BJ (cell line): ENCODE data around the gene TRIM9. TPM values are rescaled to one million over a fixed set of nuclear protein-coding genes. Genes with fewer than 3 reads are reported as not detected.
"Not testable (repeated sequence)": the region's sequence is repeated elsewhere in the genome, so short reads cannot be mapped to it uniquely, and the experiment has no call there.

Experiments
- CTCF ChIA-PET: fragments of 350-600 bp; formaldehyde crosslinking; extraction: SDS; loops from one replicate; lab custom pipeline; 2021; ENCODE audit warnings: antibody characterized with exemption, inconsistent platforms; lab: Yijun Ruan, JAX
- POLR2A ChIA-PET: fragments of 300-600 bp; sonication (Branson Sonifier 250); formaldehyde crosslinking; extraction: SDS; loops from one replicate; lab custom pipeline; 2021; ENCODE audit warnings: antibody characterized with exemption; lab: Charles Lee
- DNase-seq: peaks from one replicate; pipeline ENCODE4 v3.0.0-alpha.2; 2011; ENCODE audit warnings: low read depth
- H3K27me3 ChIP-seq: 2 replicates; pipeline ENCODE4 v1.6.0; 2011; ENCODE audit warnings: low read length; ENCODE audit not compliant: control insufficient read depth, insufficient read depth
- H3K36me3 ChIP-seq: 2 replicates; pipeline ENCODE4 v1.5.1; 2011; ENCODE audit warnings: low read length; ENCODE audit not compliant: control insufficient read depth, insufficient read depth
- H3K4me3 ChIP-seq: 2 replicates; pipeline ENCODE4 v1.5.1; 2011; ENCODE audit warnings: low read depth, mild to moderate bottlenecking, control low read depth, low read length
- polyA plus RNA-seq: library from polyadenylated mRNA; depleted of rRNA; stranded (reverse); fragments of >200 nt; gene quantifications from 2 replicates; pipeline ENCODE4 v1.2.3, GENCODE V29; 2011
- TF ChIP-seq, protein P1 (sequence below): IDR thresholded peaks from 2 replicates; pipeline ENCODE4 v1.5.1; 2011; ENCODE audit warnings: low read depth, mild to moderate bottlenecking, control low read depth, inconsistent platforms, low read length, moderate library complexity; ENCODE audit not compliant: insufficient read depth

TRIM9 gene
- polyA plus RNA-seq, 1 experiment: 0.02 TPM

- no peak for DNase-seq
- ChIA-PET CTCF (interaction anchor here (1.7 to 2.4 kb wide), 2 partner anchors 11 to 20 kb away, joined by 4 to 13 read pairs; no protein-coding TSS in a partner anchor), POLR2A (interaction anchor here (0.9 kb wide), 1 partner anchor 11 kb away, joined by 3 read pairs; no protein-coding TSS in a partner anchor)
- Histone ChIP-seq H3K36me3 (no peaks in the 10 kb centered on the region), H3K27me3 (no peaks in the 10 kb centered on the region), H3K4me3 (peak overlapping the region; percentile 84)
- TF ChIP-seq, protein P1, sequence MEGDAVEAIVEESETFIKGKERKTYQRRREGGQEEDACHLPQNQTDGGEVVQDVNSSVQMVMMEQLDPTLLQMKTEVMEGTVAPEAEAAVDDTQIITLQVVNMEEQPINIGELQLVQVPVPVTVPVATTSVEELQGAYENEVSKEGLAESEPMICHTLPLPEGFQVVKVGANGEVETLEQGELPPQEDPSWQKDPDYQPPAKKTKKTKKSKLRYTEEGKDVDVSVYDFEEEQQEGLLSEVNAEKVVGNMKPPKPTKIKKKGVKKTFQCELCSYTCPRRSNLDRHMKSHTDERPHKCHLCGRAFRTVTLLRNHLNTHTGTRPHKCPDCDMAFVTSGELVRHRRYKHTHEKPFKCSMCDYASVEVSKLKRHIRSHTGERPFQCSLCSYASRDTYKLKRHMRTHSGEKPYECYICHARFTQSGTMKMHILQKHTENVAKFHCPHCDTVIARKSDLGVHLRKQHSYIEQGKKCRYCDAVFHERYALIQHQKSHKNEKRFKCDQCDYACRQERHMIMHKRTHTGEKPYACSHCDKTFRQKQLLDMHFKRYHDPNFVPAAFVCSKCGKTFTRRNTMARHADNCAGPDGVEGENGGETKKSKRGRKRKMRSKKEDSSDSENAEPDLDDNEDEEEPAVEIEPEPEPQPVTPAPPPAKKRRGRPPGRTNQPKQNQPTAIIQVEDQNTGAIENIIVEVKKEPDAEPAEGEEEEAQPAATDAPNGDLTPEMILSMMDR: no peak
Measured at GRCh38 chr14:50943261-50943942, 151.5 kb downstream of the TRIM9 start.

DNA sequence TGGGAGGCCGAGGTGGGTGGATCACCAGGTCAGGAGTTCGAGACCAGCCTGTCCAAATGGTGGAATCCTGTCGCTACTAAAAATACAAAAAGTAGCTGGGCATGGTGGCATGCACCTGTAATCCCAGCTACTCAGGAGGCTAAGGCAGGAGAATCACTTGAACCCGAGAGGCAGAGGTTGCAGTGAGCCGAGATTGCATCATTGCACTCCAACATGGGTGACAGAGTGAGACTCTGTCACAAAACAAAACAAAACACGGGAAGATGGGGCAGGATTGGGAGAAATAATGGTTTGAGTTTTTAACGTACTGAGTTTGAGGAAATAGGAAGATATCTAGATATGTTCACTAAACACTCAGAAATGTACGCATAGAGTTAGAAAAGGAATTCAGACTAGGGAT lies 153.3 kb downstream of the TRIM9 start:
- H3K4me3 ChIP-seq, CTCF ChIA-PET, H3K27me3 ChIP-seq, DNase-seq, POLR2A ChIA-PET, H3K36me3 ChIP-seq: not testable (repeated sequence)

- TF ChIP-seq, protein P1: no peak
- ChIA-PET POLR2A (interaction anchor here (0.6 kb wide), 1 partner anchor 113 kb away, joined by 5 read pairs; no protein-coding TSS in a partner anchor), CTCF (no interaction called here)
- no peaks in the 10 kb centered on the region for H3K36me3 ChIP-seq
- H3K4me3 ChIP-seq: no peak overlapping the region
- no peaks in the 10 kb centered on the region for H3K27me3 ChIP-seq
- peak; percentile 61 for DNase-seq
Measured at GRCh38 chr14:50941151-50941550, 153.8 kb downstream of the TRIM9 start.

- CTCF ChIA-PET: no interaction called here
- no peak for DNase-seq
- Histone ChIP-seq H3K36me3 (no peaks in the 10 kb centered on the region), H3K4me3 (no peak overlapping the region), H3K27me3 (no peaks in the 10 kb centered on the region)
- TF ChIP-seq, protein P1: no peak
- POLR2A ChIA-PET: no interaction called here
Measured at GRCh38 chr14:50937800-50938199, 157.1 kb downstream of the TRIM9 start.

GRCh38 chr14:50937325-50937724 lies 157.6 kb downstream of the TRIM9 start:
- Histone ChIP-seq H3K27me3 (no peaks in the 10 kb centered on the region), H3K4me3 (no peak overlapping the region), H3K36me3 (no peaks in the 10 kb centered on the region)
- POLR2A ChIA-PET: interaction anchor here (0.7 kb wide), 1 partner anchor 16 kb away, joined by 9 read pairs; no protein-coding TSS in a partner anchor
- DNase-seq: peak; percentile 45
- CTCF ChIA-PET: no interaction called here
- TF ChIP-seq, protein P1: no peak
